ENCODE results near the gene CCRL2.

Gene CCRL2

DNA sequence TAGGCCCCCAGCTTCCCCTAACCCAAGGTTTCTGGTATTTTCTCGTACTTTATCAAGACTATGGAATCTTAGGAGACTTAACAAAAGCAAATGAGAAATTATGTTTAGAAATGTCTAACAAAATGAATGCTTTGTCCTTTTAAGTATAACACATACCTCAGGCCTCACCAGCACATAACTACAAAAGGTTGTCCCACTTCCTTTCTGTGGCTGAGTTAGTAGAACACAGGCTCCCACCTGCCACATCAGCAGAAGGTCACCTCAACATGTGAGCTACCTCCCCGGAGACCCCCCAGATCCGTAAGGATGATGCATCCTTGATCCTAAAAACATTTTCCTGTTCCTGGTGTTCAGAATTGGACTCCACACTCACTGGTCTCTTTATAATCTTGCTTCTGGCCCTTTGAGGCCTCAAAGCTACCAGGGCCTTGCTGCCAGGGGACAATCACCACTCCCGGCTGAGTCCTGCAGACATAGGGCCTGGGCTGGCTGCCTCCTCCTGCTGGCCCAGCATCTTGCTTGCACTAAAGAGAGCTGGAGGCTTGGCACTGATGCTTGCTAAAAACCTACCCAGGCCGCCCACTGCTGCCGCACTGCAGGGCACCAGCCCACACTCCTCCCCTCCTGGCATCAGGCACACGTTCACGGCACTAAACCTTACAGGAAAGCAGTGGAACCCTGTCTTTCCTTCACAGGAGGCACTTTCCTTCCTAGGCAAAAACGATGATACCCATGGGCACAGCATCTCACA is 2.9 kb downstream of the CCRL2 start:
- peaks cover 11% of the 10 kb centered on the region for H3K4me1 ChIP-seq (ENCODE audit: control insufficient read depth, insufficient read depth, low read length)
- no peak overlapping the region for H3K4me3 ChIP-seq (ENCODE audit: low read length)
- H3K9me3 ChIP-seq (ENCODE audit: control insufficient read depth, low read length), result no peaks in the 10 kb centered on the region
- H3K9ac ChIP-seq (ENCODE audit: low read length), result no peak overlapping the region
- no peaks in the 10 kb centered on the region for H3K27me3 ChIP-seq (replicated peaks; ENCODE audit: control insufficient read depth, insufficient read depth, low read length)
- DNase-seq (ENCODE audit: low read depth), result no peak
- H3K36me3 ChIP-seq (ENCODE audit: control insufficient read depth, insufficient read depth, low read length, severe bottlenecking), result no peaks in the 10 kb centered on the region

- Histone ChIP-seq H3K4me1 (ENCODE audit: control insufficient read depth, insufficient read depth, low read length) (peaks cover 11% of the 10 kb centered on the region), H3K9ac (ENCODE audit: low read length) (no peak overlapping the region), H3K27me3 (replicated peaks; ENCODE audit: control insufficient read depth, insufficient read depth, low read length) (no peaks in the 10 kb centered on the region), H3K9me3 (ENCODE audit: control insufficient read depth, low read length) (no peaks in the 10 kb centered on the region), H3K36me3 (ENCODE audit: control insufficient read depth, insufficient read depth, low read length, severe bottlenecking) (no peaks in the 10 kb centered on the region), H3K4me3 (ENCODE audit: low read length) (no peak overlapping the region)
- no peak for DNase-seq (ENCODE audit: low read depth)
Measured at GRCh38 chr3:46410669-46411068, 3.6 kb downstream of the CCRL2 start.

DNA sequence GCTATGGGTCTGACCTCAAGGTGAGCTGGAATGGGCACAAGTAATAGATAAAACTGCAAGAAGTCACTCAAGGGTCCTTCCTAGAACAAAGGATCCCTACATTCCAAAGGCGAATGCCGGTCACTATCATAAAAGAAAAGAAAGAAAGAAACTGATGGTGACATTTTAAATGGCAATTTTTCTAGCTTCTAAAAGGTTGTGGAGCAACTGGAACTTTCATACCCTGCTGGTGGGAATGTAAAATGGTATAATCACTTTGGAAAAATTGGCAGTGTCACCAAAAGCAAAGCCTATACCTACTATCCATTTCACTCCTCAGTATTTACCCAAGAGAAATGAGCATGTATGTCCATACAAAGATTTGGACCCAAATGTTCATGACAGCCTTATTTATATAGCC is 4.2 kb downstream of the CCRL2 start:
- no peaks in the 10 kb centered on the region for H3K36me3 ChIP-seq (ENCODE audit: control insufficient read depth, insufficient read depth, low read length, severe bottlenecking)
- H3K9ac ChIP-seq (ENCODE audit: low read length), result no peak overlapping the region
- H3K4me1 ChIP-seq (ENCODE audit: control insufficient read depth, insufficient read depth, low read length), result peaks cover 11% of the 10 kb centered on the region
- no peaks in the 10 kb centered on the region for H3K9me3 ChIP-seq (ENCODE audit: control insufficient read depth, low read length)
- no peaks in the 10 kb centered on the region for H3K27me3 ChIP-seq (replicated peaks; ENCODE audit: control insufficient read depth, insufficient read depth, low read length)
- H3K4me3 ChIP-seq (ENCODE audit: low read length), result no peak overlapping the region
- no peak for DNase-seq (ENCODE audit: low read depth)

- H3K27me3 ChIP-seq (replicated peaks; ENCODE audit: control insufficient read depth, insufficient read depth, low read length), result no peaks in the 10 kb centered on the region
- H3K4me1 ChIP-seq (ENCODE audit: control insufficient read depth, insufficient read depth, low read length), result no peaks in the 10 kb centered on the region
- DNase-seq (ENCODE audit: low read depth), result no peak
- no peaks in the 10 kb centered on the region for H3K36me3 ChIP-seq (ENCODE audit: control insufficient read depth, insufficient read depth, low read length, severe bottlenecking)
- no peaks in the 10 kb centered on the region for H3K9me3 ChIP-seq (ENCODE audit: control insufficient read depth, low read length)
- no peak overlapping the region for H3K9ac ChIP-seq (ENCODE audit: low read length)
- H3K4me3 ChIP-seq (ENCODE audit: low read length), result no peak overlapping the region
Measured at GRCh38 chr3:46412786-46413298, 5.8 kb downstream of the CCRL2 start.

- no peaks in the 10 kb centered on the region for H3K36me3 ChIP-seq (ENCODE audit: control insufficient read depth, insufficient read depth, low read length, severe bottlenecking)
- no peak for DNase-seq (ENCODE audit: low read depth)
- no peak overlapping the region for H3K9ac ChIP-seq (ENCODE audit: low read length)
- H3K9me3 ChIP-seq (ENCODE audit: control insufficient read depth, low read length), result no peaks in the 10 kb centered on the region
- no peak overlapping the region for H3K4me3 ChIP-seq (ENCODE audit: low read length)
- H3K27me3 ChIP-seq (replicated peaks; ENCODE audit: control insufficient read depth, insufficient read depth, low read length), result no peaks in the 10 kb centered on the region
- H3K4me1 ChIP-seq (ENCODE audit: control insufficient read depth, insufficient read depth, low read length), result no peaks in the 10 kb centered on the region
Measured at GRCh38 chr3:46413951-46414350, 6.9 kb downstream of the CCRL2 start.

DNA sequence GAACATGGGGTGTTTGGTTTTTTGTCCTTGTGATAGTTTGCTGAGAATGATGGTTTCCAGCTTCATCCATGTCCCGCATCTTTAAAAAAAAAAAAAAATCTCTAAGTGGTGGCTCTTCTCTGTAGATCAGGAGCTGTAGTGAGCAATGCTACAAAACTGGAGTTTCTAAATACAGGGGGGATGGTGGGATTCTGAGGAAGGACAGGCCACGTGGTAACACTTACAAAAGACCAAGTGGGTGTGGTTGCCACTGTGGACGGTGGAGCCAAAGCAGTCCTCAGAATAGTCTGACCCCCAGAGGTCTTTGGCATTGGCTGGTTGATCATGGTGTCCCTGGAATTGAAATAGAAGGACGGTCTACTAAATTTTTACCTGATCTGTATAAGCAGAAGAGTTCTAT is 7.7 kb downstream of the CCRL2 start:
- no peaks in the 10 kb centered on the region for H3K4me1 ChIP-seq (ENCODE audit: control insufficient read depth, insufficient read depth, low read length)
- H3K9me3 ChIP-seq (ENCODE audit: control insufficient read depth, low read length), result no peaks in the 10 kb centered on the region
- no peak overlapping the region for H3K9ac ChIP-seq (ENCODE audit: low read length)
- no peaks in the 10 kb centered on the region for H3K36me3 ChIP-seq (ENCODE audit: control insufficient read depth, insufficient read depth, low read length, severe bottlenecking)
- H3K27me3 ChIP-seq (replicated peaks; ENCODE audit: control insufficient read depth, insufficient read depth, low read length), result no peaks in the 10 kb centered on the region
- H3K4me3 ChIP-seq (ENCODE audit: low read length), result no peak overlapping the region
- no peak for DNase-seq (ENCODE audit: low read depth)

- no peaks in the 10 kb centered on the region for H3K27me3 ChIP-seq (replicated peaks; ENCODE audit: control insufficient read depth, insufficient read depth, low read length)
- no peaks in the 10 kb centered on the region for H3K9me3 ChIP-seq (ENCODE audit: control insufficient read depth, low read length)
- no peaks in the 10 kb centered on the region for H3K36me3 ChIP-seq (ENCODE audit: control insufficient read depth, insufficient read depth, low read length, severe bottlenecking)
- DNase-seq (ENCODE audit: low read depth), result no peak
- no peaks in the 10 kb centered on the region for H3K4me1 ChIP-seq (ENCODE audit: control insufficient read depth, insufficient read depth, low read length)
- H3K4me3 ChIP-seq (ENCODE audit: low read length), result no peak overlapping the region
- no peak overlapping the region for H3K9ac ChIP-seq (ENCODE audit: low read length)
Measured at GRCh38 chr3:46416125-46416810, 9.2 kb downstream of the CCRL2 start.

GRCh38 chr3:46416811-46417510 is 9.9 kb downstream of the CCRL2 start:
- no peaks in the 10 kb centered on the region for H3K9me3 ChIP-seq (ENCODE audit: control insufficient read depth, low read length)
- DNase-seq (ENCODE audit: low read depth), result no peak
- H3K9ac ChIP-seq (ENCODE audit: low read length), result no peak overlapping the region
- H3K36me3 ChIP-seq (ENCODE audit: control insufficient read depth, insufficient read depth, low read length, severe bottlenecking), result no peaks in the 10 kb centered on the region
- no peaks in the 10 kb centered on the region for H3K27me3 ChIP-seq (replicated peaks; ENCODE audit: control insufficient read depth, insufficient read depth, low read length)
- H3K4me1 ChIP-seq (ENCODE audit: control insufficient read depth, insufficient read depth, low read length), result no peaks in the 10 kb centered on the region
- no peak overlapping the region for H3K4me3 ChIP-seq (ENCODE audit: low read length)

DNA sequence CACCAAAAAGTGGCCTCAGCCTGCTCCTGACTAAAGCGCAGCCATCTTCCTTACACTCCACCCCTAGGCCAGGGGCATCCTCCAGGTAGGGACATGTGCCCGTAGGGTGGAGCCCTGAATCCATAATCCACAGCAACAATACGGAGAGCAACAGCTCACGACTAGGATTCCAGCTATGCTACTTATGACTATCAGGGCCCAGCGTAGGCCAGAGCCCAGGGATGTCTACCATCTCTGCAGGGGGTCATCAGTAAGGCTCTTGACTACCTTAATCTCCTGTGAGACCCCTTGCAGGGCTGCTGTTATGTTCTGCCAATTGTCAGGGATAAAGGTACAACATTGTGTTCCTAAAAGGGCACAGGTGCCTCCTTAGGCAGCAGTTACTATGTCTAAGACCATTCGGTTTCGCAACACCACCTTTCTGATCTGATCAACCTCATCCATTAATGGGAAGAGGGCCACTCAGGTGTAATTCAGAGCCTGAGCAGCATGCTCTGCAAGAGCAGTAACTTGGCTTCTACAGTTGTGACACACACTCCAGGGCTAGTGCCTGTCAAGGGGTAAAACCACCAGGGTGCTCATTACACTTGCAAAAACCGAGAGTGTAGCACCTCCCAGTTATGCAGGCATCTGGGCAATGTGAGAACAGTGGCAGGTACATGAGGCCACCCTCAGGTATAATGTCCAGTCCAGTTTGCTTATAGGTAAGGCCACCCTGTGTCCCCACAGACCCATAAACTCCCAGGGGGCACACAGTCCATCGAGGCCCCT is 11.0 kb downstream of the CCRL2 start:
- no peak overlapping the region for H3K9ac ChIP-seq (ENCODE audit: low read length)
- H3K27me3 ChIP-seq (replicated peaks; ENCODE audit: control insufficient read depth, insufficient read depth, low read length), result no peaks in the 10 kb centered on the region
- H3K4me3 ChIP-seq (ENCODE audit: low read length), result no peak overlapping the region
- no peaks in the 10 kb centered on the region for H3K4me1 ChIP-seq (ENCODE audit: control insufficient read depth, insufficient read depth, low read length)
- no peak for DNase-seq (ENCODE audit: low read depth)
- H3K36me3 ChIP-seq (ENCODE audit: control insufficient read depth, insufficient read depth, low read length, severe bottlenecking), result no peaks in the 10 kb centered on the region
- H3K9me3 ChIP-seq (ENCODE audit: control insufficient read depth, low read length), result no peaks in the 10 kb centered on the region

DNA sequence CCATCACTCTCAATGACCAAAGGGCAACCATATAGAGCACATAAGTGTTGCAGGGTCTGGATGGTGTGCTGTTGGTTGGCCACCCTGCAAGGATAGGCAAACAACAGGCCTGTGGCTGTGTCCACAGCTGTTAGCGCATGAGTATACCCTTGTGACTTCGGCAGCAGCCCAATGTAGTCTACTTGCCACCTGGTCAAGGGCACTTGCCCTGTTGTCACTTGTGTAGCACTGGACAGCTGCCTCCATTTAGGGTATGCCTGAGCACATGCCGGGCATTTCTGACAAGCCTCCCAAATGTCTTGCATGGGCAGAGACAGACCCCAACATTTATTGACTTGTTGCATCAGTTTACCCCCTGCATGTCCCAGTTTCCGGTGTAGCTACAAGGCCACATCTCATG is 12.8 kb downstream of the CCRL2 start:
- H3K9ac ChIP-seq (ENCODE audit: low read length), result no peak overlapping the region
- H3K9me3 ChIP-seq (ENCODE audit: control insufficient read depth, low read length), result no peaks in the 10 kb centered on the region
- H3K27me3 ChIP-seq (replicated peaks; ENCODE audit: control insufficient read depth, insufficient read depth, low read length), result no peaks in the 10 kb centered on the region
- no peaks in the 10 kb centered on the region for H3K4me1 ChIP-seq (ENCODE audit: control insufficient read depth, insufficient read depth, low read length)
- H3K36me3 ChIP-seq (ENCODE audit: control insufficient read depth, insufficient read depth, low read length, severe bottlenecking), result no peaks in the 10 kb centered on the region
- DNase-seq (ENCODE audit: low read depth), result no peak
- H3K4me3 ChIP-seq (ENCODE audit: low read length), result no peak overlapping the region

GRCh38 chr3:46420931-46421330 is 13.9 kb downstream of the CCRL2 start:
- no peaks in the 10 kb centered on the region for H3K27me3 ChIP-seq (replicated peaks; ENCODE audit: control insufficient read depth, insufficient read depth, low read length)
- H3K9ac ChIP-seq (ENCODE audit: low read length), result no peak overlapping the region
- DNase-seq (ENCODE audit: low read depth), result no peak
- no peaks in the 10 kb centered on the region for H3K36me3 ChIP-seq (ENCODE audit: control insufficient read depth, insufficient read depth, low read length, severe bottlenecking)
- no peaks in the 10 kb centered on the region for H3K9me3 ChIP-seq (ENCODE audit: control insufficient read depth, low read length)
- H3K4me3 ChIP-seq (ENCODE audit: low read length), result no peak overlapping the region
- no peaks in the 10 kb centered on the region for H3K4me1 ChIP-seq (ENCODE audit: control insufficient read depth, insufficient read depth, low read length)

Measured in adipocyte (in vitro differentiated cells).